Prostate gland (tissue), 2 donors: Measurements from ENCODE around the gene BCL7A.

Source experiments
- POLR2A ChIP-seq: fragments of 450-650 bp; IDR thresholded peaks from one replicate; pipeline ENCODE4 v1.6.1; 2016; ENCODE audit warnings: antibody characterized with exemption, mild to moderate bottlenecking
- POLR2AphosphoS5 ChIP-seq: sonication (generic); formaldehyde crosslinking; IDR thresholded peaks from one replicate; pipeline ENCODE4 v1.6.1; 2017; ENCODE audit warnings: antibody characterized with exemption
- TF ChIP-seq, protein P1 (sequence below), 4 experiments: fragments of 200-600 bp in 2 of 4; fragments of 450-650 bp in 2 of 4; sonication (generic) in 2 of 4; IDR thresholded peaks; 1 replicate in 3 of 4; 2 replicates in 1 of 4; pipeline ENCODE4 v1.5.1; 2016 to 2019; ENCODE audit warnings: antibody characterized with exemption in 4 of 4, mild to moderate bottlenecking in 2 of 4, moderate library complexity in 2 of 4

DNA sequence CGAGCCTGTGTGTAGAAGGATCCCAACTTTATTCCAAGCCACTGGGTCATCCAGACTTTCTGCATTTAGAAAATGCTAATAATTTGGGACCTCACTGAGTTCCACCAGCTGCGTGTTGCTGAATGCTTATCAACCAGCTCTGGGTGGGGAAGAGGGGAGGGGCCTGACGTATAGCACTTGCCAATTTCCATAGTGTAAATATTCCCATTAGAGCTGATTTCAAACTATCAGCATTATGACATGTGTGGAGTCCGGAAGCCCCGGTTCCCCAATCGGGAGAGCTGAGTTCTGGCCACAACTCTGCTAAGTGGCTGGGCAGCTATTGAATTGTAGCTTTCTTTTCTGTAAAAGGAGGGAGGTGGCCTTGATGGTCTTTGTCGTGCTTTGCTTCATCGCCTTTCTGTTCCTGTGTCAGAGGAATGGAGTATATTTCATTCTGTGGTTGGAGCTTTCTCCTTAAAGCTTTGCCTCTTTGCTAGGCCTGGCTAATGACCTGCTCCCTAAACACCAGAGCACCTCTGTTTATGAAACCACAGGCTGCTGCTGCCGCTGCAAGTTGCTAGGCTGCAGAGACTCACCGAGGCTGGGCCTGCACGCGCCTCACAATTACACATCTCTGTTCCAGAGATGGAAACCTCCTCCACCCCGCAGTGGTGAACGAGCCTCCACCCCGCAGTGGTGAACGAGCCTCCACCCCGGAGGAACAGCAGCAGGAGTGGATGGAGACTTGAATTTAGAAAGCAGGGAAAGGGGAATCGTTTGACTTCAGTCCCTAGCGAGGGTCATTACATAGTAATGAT lies 7.7 kb upstream of the BCL7A start:
- TF ChIP-seq, protein P1, sequence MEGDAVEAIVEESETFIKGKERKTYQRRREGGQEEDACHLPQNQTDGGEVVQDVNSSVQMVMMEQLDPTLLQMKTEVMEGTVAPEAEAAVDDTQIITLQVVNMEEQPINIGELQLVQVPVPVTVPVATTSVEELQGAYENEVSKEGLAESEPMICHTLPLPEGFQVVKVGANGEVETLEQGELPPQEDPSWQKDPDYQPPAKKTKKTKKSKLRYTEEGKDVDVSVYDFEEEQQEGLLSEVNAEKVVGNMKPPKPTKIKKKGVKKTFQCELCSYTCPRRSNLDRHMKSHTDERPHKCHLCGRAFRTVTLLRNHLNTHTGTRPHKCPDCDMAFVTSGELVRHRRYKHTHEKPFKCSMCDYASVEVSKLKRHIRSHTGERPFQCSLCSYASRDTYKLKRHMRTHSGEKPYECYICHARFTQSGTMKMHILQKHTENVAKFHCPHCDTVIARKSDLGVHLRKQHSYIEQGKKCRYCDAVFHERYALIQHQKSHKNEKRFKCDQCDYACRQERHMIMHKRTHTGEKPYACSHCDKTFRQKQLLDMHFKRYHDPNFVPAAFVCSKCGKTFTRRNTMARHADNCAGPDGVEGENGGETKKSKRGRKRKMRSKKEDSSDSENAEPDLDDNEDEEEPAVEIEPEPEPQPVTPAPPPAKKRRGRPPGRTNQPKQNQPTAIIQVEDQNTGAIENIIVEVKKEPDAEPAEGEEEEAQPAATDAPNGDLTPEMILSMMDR (IDR thresholded peaks at IDR 0.05), result no peak
- no peak for TF ChIP-seq POLR2A
- TF ChIP-seq POLR2AphosphoS5, result no peak
